Cardiac fibroblast (primary cell): ENCODE measurements around the gene ERG.

Source experiments
- DNase-seq, 2 donors: peaks; one replicate each; pipeline versions ENCODE4 v3.0.0 to v3.0.0-alpha.2; 2010; ENCODE audit warnings: low read depth in 2 of 2
- H3K4me3 ChIP-seq, 2 donors: replicated peaks in 1 of 2; 1 replicate in 1 of 2; 2 replicates in 1 of 2; pipeline ENCODE4 v1.5.1; 2011; ENCODE audit warnings: low read depth in 2 of 2, low read length in 2 of 2, mild to moderate bottlenecking in 2 of 2, moderate library complexity in 1 of 2
- TF ChIP-seq, protein P1 (sequence below): IDR thresholded peaks from one replicate; pipeline ENCODE4 v1.5.1; 2011; ENCODE audit warnings: low read depth, mild to moderate bottlenecking, low read length, inconsistent platforms

ERG gene

DNA sequence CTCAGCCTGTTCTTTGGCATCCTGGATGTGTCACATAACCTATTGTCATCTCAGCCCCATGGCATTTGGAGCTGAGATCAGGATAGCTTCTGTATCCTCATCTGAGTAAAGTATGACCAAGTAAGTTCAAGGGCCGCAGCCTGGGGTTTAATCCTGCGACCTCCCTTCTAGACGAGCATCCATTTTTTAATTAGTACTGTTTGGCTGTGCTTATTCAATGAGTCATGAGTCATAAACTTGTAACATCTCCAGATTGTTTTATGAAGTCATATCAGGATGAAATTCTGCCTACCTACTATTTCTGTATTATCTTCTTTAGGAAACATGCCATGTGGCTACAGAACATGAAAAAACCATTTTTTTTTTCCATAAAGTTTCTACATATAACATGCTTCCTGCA lies 119.1 kb downstream of the ERG start:
- TF ChIP-seq, protein P1, sequence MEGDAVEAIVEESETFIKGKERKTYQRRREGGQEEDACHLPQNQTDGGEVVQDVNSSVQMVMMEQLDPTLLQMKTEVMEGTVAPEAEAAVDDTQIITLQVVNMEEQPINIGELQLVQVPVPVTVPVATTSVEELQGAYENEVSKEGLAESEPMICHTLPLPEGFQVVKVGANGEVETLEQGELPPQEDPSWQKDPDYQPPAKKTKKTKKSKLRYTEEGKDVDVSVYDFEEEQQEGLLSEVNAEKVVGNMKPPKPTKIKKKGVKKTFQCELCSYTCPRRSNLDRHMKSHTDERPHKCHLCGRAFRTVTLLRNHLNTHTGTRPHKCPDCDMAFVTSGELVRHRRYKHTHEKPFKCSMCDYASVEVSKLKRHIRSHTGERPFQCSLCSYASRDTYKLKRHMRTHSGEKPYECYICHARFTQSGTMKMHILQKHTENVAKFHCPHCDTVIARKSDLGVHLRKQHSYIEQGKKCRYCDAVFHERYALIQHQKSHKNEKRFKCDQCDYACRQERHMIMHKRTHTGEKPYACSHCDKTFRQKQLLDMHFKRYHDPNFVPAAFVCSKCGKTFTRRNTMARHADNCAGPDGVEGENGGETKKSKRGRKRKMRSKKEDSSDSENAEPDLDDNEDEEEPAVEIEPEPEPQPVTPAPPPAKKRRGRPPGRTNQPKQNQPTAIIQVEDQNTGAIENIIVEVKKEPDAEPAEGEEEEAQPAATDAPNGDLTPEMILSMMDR = no peak
- DNase-seq = peak in 1 of 2 donors; percentile 8
- no peak overlapping the region for H3K4me3 ChIP-seq

DNA sequence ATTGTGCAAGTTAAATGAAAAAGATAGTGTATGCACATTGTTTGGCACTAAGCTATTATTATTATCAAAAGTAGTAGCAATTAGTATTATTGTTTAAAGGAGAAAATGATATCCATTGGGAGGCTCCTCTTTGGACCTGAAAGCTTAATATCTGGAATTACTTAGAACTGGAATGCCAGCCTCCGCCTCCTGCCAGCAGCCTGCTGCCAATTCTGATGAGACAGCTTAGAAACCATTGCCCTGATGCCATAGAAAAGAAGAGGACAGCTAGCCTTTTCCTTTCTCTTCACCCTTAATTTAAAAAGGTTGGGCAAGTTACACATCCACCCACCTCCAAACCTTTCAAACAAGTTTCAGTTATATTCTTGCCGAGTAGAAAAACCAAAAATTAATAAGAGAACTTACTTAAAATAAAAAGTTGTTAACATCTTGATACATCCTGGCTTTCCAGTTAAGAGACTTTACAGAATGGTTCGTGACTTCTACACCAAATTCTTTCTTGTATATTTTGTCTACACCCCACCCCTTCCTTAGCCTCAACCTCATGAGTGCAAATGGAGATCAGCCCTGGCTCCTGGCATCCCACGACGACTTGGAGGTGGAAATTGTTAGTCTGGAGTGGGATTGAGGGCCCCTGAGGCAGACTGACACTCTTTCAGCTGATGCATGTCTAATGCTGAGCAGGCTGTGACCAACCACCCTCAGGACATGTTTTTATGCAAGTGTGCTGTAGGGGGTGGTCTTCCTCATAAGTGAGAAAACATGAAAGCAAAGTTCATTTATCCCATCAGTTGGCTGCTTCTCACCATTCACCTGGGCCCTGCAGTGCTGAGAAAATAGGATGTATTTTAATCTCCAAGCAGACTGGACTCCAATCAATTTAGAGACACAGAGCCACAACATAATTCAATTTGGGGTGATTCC lies 120.8 kb downstream of the ERG start:
- TF ChIP-seq, protein P1 = no peak
- no peak overlapping the region for H3K4me3 ChIP-seq
- no peak for DNase-seq

DNA sequence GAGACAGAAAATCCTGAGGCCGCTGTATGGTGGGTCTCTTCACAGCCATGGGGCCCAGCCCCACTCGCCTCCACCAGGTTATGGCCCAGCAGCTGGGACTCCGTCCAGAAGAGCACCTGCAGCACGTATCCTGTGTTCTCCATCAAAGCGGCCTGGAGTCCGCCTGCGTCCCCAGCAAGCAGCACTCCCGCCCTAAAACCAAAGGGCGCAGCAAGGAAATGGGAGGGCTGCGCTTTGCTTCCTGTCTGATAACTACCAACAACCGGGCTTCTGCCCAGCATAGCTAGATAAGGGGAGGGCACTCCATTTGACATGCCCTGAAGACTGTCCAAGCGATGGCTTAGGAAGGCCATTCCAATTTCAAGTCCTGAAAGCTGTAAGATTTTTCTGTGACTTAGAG lies 121.6 kb downstream of the ERG start:
- TF ChIP-seq, protein P1 = no peak

DNA sequence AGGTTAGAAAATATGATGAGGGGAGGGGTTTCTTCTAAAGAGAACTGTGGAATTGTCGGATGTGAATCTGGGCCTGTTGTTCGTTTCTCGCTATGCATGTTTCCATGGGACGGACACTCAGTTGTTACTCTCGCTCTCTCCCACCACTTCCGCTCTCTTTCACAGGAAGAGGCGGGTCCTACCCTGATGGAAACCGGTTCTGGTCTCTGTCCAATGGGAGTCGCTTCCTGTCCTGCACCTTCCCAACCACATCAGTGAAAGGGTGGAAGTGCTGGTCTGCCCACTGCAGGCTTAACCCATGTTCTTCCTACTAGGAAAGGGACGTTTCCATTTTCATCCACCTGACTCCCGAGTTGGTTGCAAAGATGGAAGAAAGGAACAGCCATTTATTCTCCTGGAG lies 122.0 kb downstream of the ERG start:
- H3K4me3 ChIP-seq = no peak overlapping the region
- DNase-seq = no peak
- TF ChIP-seq, protein P1 = no peak

More for the DNA sequence above, 121.6 kb downstream of the ERG start:
- DNase-seq = peak in 1 of 2 donors; percentile 12
- H3K4me3 ChIP-seq = no peak overlapping the region

DNA sequence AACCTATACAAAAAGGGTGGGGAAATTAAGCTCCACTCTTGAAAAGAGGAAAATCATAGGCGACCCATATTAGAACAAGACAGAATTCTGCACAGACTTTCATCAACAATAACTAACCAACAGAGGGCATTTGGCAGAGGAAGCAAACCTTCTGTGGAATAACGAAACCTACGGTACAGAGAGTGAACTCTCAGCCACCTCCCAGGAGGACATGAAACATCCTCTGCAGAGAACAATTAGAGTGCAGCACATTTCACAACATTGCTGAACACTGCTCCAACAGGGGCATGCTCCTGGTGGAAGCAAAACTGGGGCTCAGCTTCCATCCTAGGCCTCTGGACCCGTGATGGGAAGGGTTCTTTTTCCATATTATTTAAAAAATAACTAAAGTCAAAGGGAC lies 130.6 kb downstream of the ERG start:
- TF ChIP-seq, protein P1 = no peak
- peak in 1 of 2 donors; percentile 54 for DNase-seq
- no peak overlapping the region for H3K4me3 ChIP-seq

DNA sequence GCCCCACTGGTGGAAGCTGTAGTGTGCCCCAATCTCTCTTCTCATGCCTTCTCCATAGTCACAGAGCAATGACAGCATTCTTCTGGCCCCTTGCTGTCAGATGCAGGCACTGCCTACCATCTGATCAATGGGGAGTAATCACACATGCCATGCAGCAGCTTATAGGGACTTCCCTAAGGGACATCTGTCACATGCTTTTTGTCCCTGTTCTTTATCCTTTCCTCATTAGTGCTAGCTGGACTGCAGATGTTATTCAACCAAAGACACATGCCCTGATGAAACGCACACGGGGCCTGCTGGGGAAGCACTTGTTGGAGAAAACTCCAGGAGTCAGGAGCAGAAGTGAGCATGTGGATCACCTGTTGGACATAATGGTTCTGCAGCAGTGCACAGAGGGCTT lies 132.8 kb downstream of the ERG start:
- TF ChIP-seq, protein P1 = no peak
- DNase-seq = no peak
- H3K4me3 ChIP-seq = no peak overlapping the region
